ENCODE results near the gene FOXP1.

FOXP1 gene

GRCh38 chr3:71139496-71139895, 444.0 kb downstream of the FOXP1 start:
- no peak overlapping the region for H3K27ac ChIP-seq
- H3K9me3 ChIP-seq: no peaks in the 10 kb centered on the region
- no peak for DNase-seq
- no peaks in the 10 kb centered on the region for H3K36me3 ChIP-seq
- H3K4me3 ChIP-seq: no peak overlapping the region
- H3K4me1 ChIP-seq: peaks cover 0 to 50% (median 16%) of the 10 kb centered on the region in 4 donors
- intact Hi-C loops (cut with DNase I; ENCODE audit: low total_unique reads): no loop called here
- TF ChIP-seq CTCF (IDR thresholded peaks at IDR 0.05): no peak
- H3K27me3 ChIP-seq: no peaks in the 10 kb centered on the region

GRCh38 chr3:71138410-71138809, 445.1 kb downstream of the FOXP1 start:
- TF ChIP-seq CTCF (IDR thresholded peaks at IDR 0.05): no peak
- no peaks in the 10 kb centered on the region for H3K36me3 ChIP-seq
- no peaks in the 10 kb centered on the region for H3K27me3 ChIP-seq
- no peak overlapping the region for H3K4me3 ChIP-seq
- H3K27ac ChIP-seq: no peak overlapping the region
- intact Hi-C loops (cut with DNase I; ENCODE audit: low total_unique reads): no loop called here
- peaks cover 0 to 54% (median 19%) of the 10 kb centered on the region in 4 donors for H3K4me1 ChIP-seq
- no peak for DNase-seq
- H3K9me3 ChIP-seq: no peaks in the 10 kb centered on the region

- Histone ChIP-seq H3K27ac (peak overlapping the region; percentile 84 to 89), H3K27me3 (no peaks in the 10 kb centered on the region), H3K4me3 (no peak overlapping the region), H3K9me3 (no peaks in the 10 kb centered on the region), H3K4me1 (peaks cover 0 to 58% (median 25%) of the 10 kb centered on the region in 4 donors), H3K36me3 (no peaks in the 10 kb centered on the region)
- no peak for DNase-seq
- no peak for TF ChIP-seq CTCF (IDR thresholded peaks at IDR 0.05)
- intact Hi-C loops (cut with DNase I; ENCODE audit: low total_unique reads): no loop called here
Observed at GRCh38 chr3:71136276-71136675, 447.3 kb downstream of the FOXP1 start.

- no peaks in the 10 kb centered on the region for H3K36me3 ChIP-seq
- peaks cover 0 to 57% (median 30%) of the 10 kb centered on the region in 4 donors for H3K4me1 ChIP-seq
- TF ChIP-seq CTCF (IDR thresholded peaks at IDR 0.05): no peak
- intact Hi-C loops (cut with DNase I; ENCODE audit: low total_unique reads): no loop called here
- peak overlapping the region; percentile 7 to 15 for H3K4me3 ChIP-seq
- H3K27me3 ChIP-seq: no peaks in the 10 kb centered on the region
- DNase-seq: no peak
- H3K9me3 ChIP-seq: no peaks in the 10 kb centered on the region
- H3K27ac ChIP-seq: peak overlapping the region; percentile 84 to 89
Observed at GRCh38 chr3:71135373-71136088, 448.0 kb downstream of the FOXP1 start.

GRCh38 chr3:71134521-71134920, 449.0 kb downstream of the FOXP1 start:
- Histone ChIP-seq H3K4me1 (peaks cover 0 to 57% (median 30%) of the 10 kb centered on the region in 4 donors), H3K27ac (peak overlapping the region; percentile 84 to 89), H3K4me3 (peak overlapping the region; percentile 7 to 15), H3K36me3 (no peaks in the 10 kb centered on the region), H3K27me3 (no peaks in the 10 kb centered on the region), H3K9me3 (no peaks in the 10 kb centered on the region)
- DNase-seq: no peak
- intact Hi-C loops (cut with DNase I; ENCODE audit: low total_unique reads): loop anchor here (5.0 kb wide), 2 partner anchors 72 to 108 kb away; no protein-coding TSS in a partner anchor
- TF ChIP-seq CTCF (IDR thresholded peaks at IDR 0.05): no peak

All from tibial artery (tissue), 4 donors.